HL-60 (cell line): ENCODE data around the gene LRRC17.

Experiments used
- GABPA ChIP-seq: IDR thresholded peaks from 2 replicates; pipeline ENCODE4 v1.6.1; 2012; ENCODE audit warnings: low read depth
- POLR2AphosphoS5 ChIP-seq: IDR thresholded peaks from 2 replicates; pipeline ENCODE4 v1.6.1; 2012; ENCODE audit warnings: low read depth
- SPI1 ChIP-seq: IDR thresholded peaks from 2 replicates; pipeline ENCODE4 v1.6.1; 2012; ENCODE audit warnings: low read depth, mild to moderate bottlenecking, borderline replicate concordance
- TF ChIP-seq, protein P1 (sequence below): IDR thresholded peaks from one replicate; pipeline ENCODE4 v1.5.1; 2011; ENCODE audit warnings: low read length, control low read depth, inconsistent platforms; ENCODE audit not compliant: insufficient read depth

DNA sequence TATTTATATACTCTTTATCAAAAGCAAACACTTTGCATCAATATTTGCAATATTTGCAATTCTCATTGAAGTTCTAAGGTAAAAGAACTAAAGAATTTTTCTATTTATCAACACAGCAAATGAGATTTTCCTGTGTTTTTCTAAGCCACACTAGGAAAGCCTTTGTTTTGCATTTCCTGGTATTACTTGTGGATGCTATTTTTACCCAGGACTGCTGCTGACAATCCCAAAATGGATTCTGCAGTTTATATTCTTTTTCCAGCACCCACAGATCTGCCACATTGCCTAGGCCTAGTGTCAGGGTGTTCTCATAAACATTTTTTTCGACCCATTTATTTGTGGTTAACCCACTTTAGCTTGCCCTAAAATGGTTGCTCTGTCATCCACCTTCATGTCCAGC lies 25.9 kb downstream of the LRRC17 start:
- TF ChIP-seq, protein P1, sequence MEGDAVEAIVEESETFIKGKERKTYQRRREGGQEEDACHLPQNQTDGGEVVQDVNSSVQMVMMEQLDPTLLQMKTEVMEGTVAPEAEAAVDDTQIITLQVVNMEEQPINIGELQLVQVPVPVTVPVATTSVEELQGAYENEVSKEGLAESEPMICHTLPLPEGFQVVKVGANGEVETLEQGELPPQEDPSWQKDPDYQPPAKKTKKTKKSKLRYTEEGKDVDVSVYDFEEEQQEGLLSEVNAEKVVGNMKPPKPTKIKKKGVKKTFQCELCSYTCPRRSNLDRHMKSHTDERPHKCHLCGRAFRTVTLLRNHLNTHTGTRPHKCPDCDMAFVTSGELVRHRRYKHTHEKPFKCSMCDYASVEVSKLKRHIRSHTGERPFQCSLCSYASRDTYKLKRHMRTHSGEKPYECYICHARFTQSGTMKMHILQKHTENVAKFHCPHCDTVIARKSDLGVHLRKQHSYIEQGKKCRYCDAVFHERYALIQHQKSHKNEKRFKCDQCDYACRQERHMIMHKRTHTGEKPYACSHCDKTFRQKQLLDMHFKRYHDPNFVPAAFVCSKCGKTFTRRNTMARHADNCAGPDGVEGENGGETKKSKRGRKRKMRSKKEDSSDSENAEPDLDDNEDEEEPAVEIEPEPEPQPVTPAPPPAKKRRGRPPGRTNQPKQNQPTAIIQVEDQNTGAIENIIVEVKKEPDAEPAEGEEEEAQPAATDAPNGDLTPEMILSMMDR = no peak
- TF ChIP-seq GABPA (no peak), POLR2AphosphoS5 (no peak), SPI1 (no peak)
